PC-3 (cell line): ENCODE measurements around the gene HOXA9. TPM values are rescaled to one million over a fixed set of nuclear protein-coding genes. Genes with fewer than 3 reads are reported as not detected.

ENCODE experiments used
- ATAC-seq: fragments of 200-7000 bp; cut with Tn5 transposase; 2 replicates; pipeline ENCODE4 v1.9.1; 2020; ENCODE audit warnings: mild to moderate bottlenecking, moderate library complexity
- BruUV-seq: library from RNA; stranded (reverse); fragments of 400-500 nt; replicated peaks from 2 replicates; lab custom pipeline; 2021; lab: Mats Ljungman, UMichigan
- CTCF ChIA-PET: fragments of 300-600 bp; sonication (Branson Sonifier 250); formaldehyde crosslinking; loops from one replicate; lab custom pipeline; 2022; ENCODE audit warnings: antibody characterized with exemption; lab: Charles Lee
- POLR2A ChIA-PET: fragments of 300-600 bp; sonication (Branson Sonifier 250); formaldehyde crosslinking; loops from one replicate; lab custom pipeline; 2022; ENCODE audit warnings: antibody characterized with exemption; ENCODE audit not compliant: unreplicated experiment; lab: Charles Lee
- DNase-seq: peaks from one replicate; pipeline ENCODE4 v3.0.0-alpha.2; 2015
- H2AFZ ChIP-seq: fragments of 300-600 bp; sonication (generic); 2 replicates; pipeline ENCODE4 v1.6.0; 2016; ENCODE audit warnings: antibody characterized with exemption, low read length
- H3F3A ChIP-seq: fragments of 300-600 bp; sonication (generic); one replicate; pipeline ENCODE4 v1.6.0; 2017; ENCODE audit warnings: antibody characterized with exemption, low read length, control low read depth, mild to moderate bottlenecking; ENCODE audit not compliant: unreplicated experiment
- H3K27ac ChIP-seq: fragments of 300-600 bp; sonication (generic); 2 replicates; pipeline ENCODE4 v1.5.1; 2016; ENCODE audit warnings: mild to moderate bottlenecking, low read length
- H3K27me3 ChIP-seq: fragments of 300-600 bp; sonication (generic); 2 replicates; pipeline ENCODE4 v1.6.1; 2016; ENCODE audit warnings: low read length, mixed read lengths
- H3K36me3 ChIP-seq: fragments of 300-600 bp; sonication (generic); 2 replicates; pipeline ENCODE4 v1.6.1; 2016; ENCODE audit warnings: low read depth, mixed run types, low read length, mixed read lengths
- H3K4me1 ChIP-seq: fragments of 300-600 bp; sonication (generic); 2 replicates; pipeline ENCODE4 v1.5.1; 2016; ENCODE audit warnings: low read length; ENCODE audit not compliant: insufficient read depth
- H3K4me2 ChIP-seq: fragments of 300-600 bp; sonication (generic); 2 replicates; pipeline ENCODE4 v1.6.0; 2016; ENCODE audit warnings: low read length
- H3K4me3 ChIP-seq: fragments of 300-600 bp; sonication (generic); 2 replicates; pipeline ENCODE4 v1.5.1; 2016; ENCODE audit warnings: mild to moderate bottlenecking, low read length, mixed read lengths
- H3K79me2 ChIP-seq: fragments of 300-600 bp; sonication (generic); 2 replicates; pipeline ENCODE4 v1.6.1; 2017; ENCODE audit warnings: low read length, mixed read lengths
- H3K9ac ChIP-seq: fragments of 300-600 bp; sonication (generic); 2 replicates; pipeline ENCODE4 v1.6.0; 2016; ENCODE audit warnings: mild to moderate bottlenecking, low read length
- H3K9me2 ChIP-seq: fragments of 300-600 bp; sonication (generic); replicated peaks from 2 replicates; pipeline ENCODE4 v1.6.1; 2016; ENCODE audit warnings: mixed run types, low read length, mixed read lengths
- H3K9me3 ChIP-seq: fragments of 300-600 bp; sonication (generic); 2 replicates; pipeline ENCODE4 v1.6.1; 2016; ENCODE audit warnings: low read length, mixed read lengths
- H4K20me1 ChIP-seq: fragments of 300-600 bp; sonication (generic); 2 replicates; pipeline ENCODE4 v1.6.1; 2016; ENCODE audit warnings: low read length, mixed read lengths
- EZH2 ChIP-seq: fragments of 300-600 bp; sonication (generic); IDR thresholded peaks from one replicate; pipeline ENCODE4 v1.6.1; 2017; ENCODE audit warnings: antibody characterized with exemption, mild to moderate bottlenecking, low read length; ENCODE audit not compliant: unreplicated experiment
- EZH2phosphoT487 ChIP-seq: fragments of 300-600 bp; sonication (generic); IDR thresholded peaks from 2 replicates; pipeline ENCODE4 v1.6.1; 2018; ENCODE audit warnings: mild to moderate bottlenecking, antibody characterized with exemption, low read length, borderline replicate concordance
- intact Hi-C: fragments of 100-400 bp; cut with micrococcal nuclease; formaldehyde crosslinking; loops from 2 replicates; pipeline ENCODE4 v1.9.0; 2023
- total RNA-seq: library from RNA; depleted of rRNA; stranded (reverse); fragments of >200 nt; gene quantifications from 2 replicates; pipeline ENCODE4 v1.2.3, GENCODE V29; 2014
- TF ChIP-seq, protein P1 (sequence below): fragments of 300-600 bp; sonication (generic); conservative IDR thresholded peaks from 2 replicates; pipeline ENCODE4 v1.5.1; 2017; ENCODE audit warnings: antibody characterized with exemption, low read depth, mild to moderate bottlenecking, low read length

Gene HOXA9
- total RNA-seq, 1 experiment from 2014 or later = 69.0 TPM

DNA sequence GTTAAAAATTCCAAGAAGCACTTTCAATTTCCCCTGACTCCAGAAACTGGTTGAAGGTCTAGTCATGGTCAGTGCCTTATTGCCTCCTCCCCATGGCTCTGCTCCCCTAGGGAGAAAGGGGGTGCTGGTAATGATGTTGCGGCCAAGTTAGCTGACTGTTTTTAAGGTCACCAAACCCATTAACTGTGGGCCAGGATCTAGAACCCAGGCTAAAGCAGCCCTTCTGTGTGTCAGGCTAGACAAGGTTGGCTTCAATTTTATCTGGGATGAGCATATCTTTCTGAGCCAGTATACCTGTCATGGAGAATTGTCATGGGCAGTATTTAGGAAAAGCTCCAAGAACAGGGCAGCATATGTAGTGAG is 45.7 kb upstream of the HOXA9 start:
- no TSS peak for BruUV-seq
- intact Hi-C loops = no loop called here

DNA sequence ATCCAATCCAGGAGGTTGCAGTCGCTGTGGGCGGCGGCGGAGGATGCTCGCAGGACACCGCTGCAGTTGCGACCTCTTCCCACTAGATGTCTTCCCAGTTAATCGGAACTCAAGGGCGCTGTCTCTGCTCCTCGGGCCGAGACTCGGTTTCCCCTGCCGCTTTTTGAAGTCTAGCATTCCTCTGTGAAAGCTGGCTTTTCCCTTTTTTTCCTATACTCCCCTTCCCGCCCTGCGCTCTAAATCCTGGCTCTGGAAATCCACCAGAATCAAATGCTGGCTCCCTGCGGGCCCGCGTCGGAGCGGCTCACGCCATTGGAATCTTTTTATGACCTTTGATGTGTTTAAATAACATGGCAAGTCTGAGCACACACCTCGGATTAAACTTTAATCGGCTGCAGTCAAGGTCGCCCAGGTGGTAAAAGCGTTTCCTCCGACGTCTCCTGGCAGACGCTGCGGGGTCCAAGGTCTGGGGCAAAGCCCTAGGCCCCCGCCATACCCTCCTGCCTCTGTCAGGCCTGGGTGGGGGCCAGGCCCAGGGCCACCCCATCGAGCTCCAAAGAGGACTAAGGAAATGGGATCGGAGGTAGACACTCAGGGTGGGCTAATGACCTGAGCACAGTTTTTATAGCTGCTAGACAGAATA is 45.2 kb upstream of the HOXA9 start:
- Histone ChIP-seq H3K9me3 (no peaks in the 10 kb centered on the region), H3K27ac (no peak overlapping the region), H3K4me3 (peak overlapping the region; percentile 65), H3K4me2 (peak overlapping the region; percentile 93), H3K27me3 (no peaks in the 10 kb centered on the region), H3K9me2 (no peaks in the 10 kb centered on the region), H3F3A (no peaks in the 10 kb centered on the region), H3K4me1 (peaks cover 36% of the 10 kb centered on the region), H3K9ac (peak overlapping the region; percentile 29), H3K79me2 (peaks cover 28% of the 10 kb centered on the region), H2AFZ (peak overlapping the region; percentile 89), H3K36me3 (no peaks in the 10 kb centered on the region), H4K20me1 (no peaks in the 10 kb centered on the region)
- POLR2A ChIA-PET = no interaction called here
- intact Hi-C loops = loop anchor here (1.0 kb wide), 1 partner anchor 366 kb away; no protein-coding TSS in a partner anchor
- ATAC-seq (peak; percentile 46), DNase-seq (peak; percentile 65)
- no TSS peak for BruUV-seq
- CTCF ChIA-PET = interaction anchor here (0.9 to 1.0 kb wide), 2 partner anchors 395 kb away, joined by 6 to 7 read pairs; no protein-coding TSS in a partner anchor
- TF ChIP-seq, protein P1, sequence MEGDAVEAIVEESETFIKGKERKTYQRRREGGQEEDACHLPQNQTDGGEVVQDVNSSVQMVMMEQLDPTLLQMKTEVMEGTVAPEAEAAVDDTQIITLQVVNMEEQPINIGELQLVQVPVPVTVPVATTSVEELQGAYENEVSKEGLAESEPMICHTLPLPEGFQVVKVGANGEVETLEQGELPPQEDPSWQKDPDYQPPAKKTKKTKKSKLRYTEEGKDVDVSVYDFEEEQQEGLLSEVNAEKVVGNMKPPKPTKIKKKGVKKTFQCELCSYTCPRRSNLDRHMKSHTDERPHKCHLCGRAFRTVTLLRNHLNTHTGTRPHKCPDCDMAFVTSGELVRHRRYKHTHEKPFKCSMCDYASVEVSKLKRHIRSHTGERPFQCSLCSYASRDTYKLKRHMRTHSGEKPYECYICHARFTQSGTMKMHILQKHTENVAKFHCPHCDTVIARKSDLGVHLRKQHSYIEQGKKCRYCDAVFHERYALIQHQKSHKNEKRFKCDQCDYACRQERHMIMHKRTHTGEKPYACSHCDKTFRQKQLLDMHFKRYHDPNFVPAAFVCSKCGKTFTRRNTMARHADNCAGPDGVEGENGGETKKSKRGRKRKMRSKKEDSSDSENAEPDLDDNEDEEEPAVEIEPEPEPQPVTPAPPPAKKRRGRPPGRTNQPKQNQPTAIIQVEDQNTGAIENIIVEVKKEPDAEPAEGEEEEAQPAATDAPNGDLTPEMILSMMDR = peak; percentile 83
- TF ChIP-seq EZH2 = no peak

More for the DNA sequence above, 45.7 kb upstream of the HOXA9 start:
- Histone ChIP-seq H3F3A (no peaks in the 10 kb centered on the region), H2AFZ (peak overlapping the region; percentile 89), H3K27ac (no peak overlapping the region), H3K27me3 (no peaks in the 10 kb centered on the region), H3K36me3 (no peaks in the 10 kb centered on the region), H3K9me2 (no peaks in the 10 kb centered on the region), H3K9me3 (no peaks in the 10 kb centered on the region), H3K4me3 (peak overlapping the region; percentile 65; the same call in 1 of the 2 replicates), H3K9ac (no peak overlapping the region), H3K4me1 (peaks cover 36% of the 10 kb centered on the region), H3K79me2 (peaks cover 23% of the 10 kb centered on the region), H3K4me2 (peak overlapping the region; percentile 93), H4K20me1 (no peaks in the 10 kb centered on the region)
- no peak for DNase-seq
- no peak for TF ChIP-seq EZH2
- TF ChIP-seq, protein P1 = no peak
- TF ChIP-seq EZH2phosphoT487 = no peak
- ChIA-PET POLR2A (no interaction called here), CTCF (interaction anchor here (1.0 kb wide), 1 partner anchor 395 kb away, joined by 7 read pairs; no protein-coding TSS in a partner anchor)
- no peak for ATAC-seq

GRCh38 chr7:27209933-27210440 is 44.6 kb upstream of the HOXA9 start:
- Histone ChIP-seq H3K27ac (no peak overlapping the region), H3K27me3 (no peaks in the 10 kb centered on the region), H3K9ac (no peak overlapping the region), H3F3A (no peaks in the 10 kb centered on the region), H3K4me2 (peak overlapping the region; percentile 93), H2AFZ (peak overlapping the region; percentile 89), H3K9me3 (no peaks in the 10 kb centered on the region), H3K36me3 (no peaks in the 10 kb centered on the region), H3K4me3 (peak overlapping the region; percentile 65; the same call in 1 of the 2 replicates), H3K4me1 (peaks cover 36% of the 10 kb centered on the region), H3K79me2 (peaks cover 34% of the 10 kb centered on the region), H3K9me2 (no peaks in the 10 kb centered on the region), H4K20me1 (no peaks in the 10 kb centered on the region)
- no peak for DNase-seq
- ATAC-seq = no peak
- ChIA-PET CTCF (interaction anchor here (0.5 to 0.9 kb wide), 3 partner anchors 368 to 864 kb away, joined by 3 to 6 read pairs (median 3); no protein-coding TSS in a partner anchor), POLR2A (no interaction called here)
- intact Hi-C loops = loop anchor here (1.0 kb wide), 1 partner anchor 366 kb away; no protein-coding TSS in a partner anchor
- TF ChIP-seq EZH2 (no peak), EZH2phosphoT487 (no peak)
- TF ChIP-seq, protein P1 = no peak
- no TSS peak for BruUV-seq
